T-helper 17 cell (primary cell): Measurements from ENCODE around the gene LHFPL2. TPM values are rescaled to one million over a fixed set of nuclear protein-coding genes. Genes with fewer than 3 reads are reported as not detected.

Source experiments
- ATAC-seq: fragments of 150-1000 bp; cut with Tn5 transposase; 2 replicates; pipeline ENCODE4 v1.10.0; 2021; ENCODE audit warnings: mild to moderate bottlenecking, moderate library complexity
- DNase-seq, 3 donors: peaks; one replicate each; pipeline versions ENCODE4 v3.0.0 to v3.0.0-alpha.2; 2020 to 2021
- H3K9me3 ChIP-seq: one replicate; pipeline ENCODE4 v1.7.0; 2013; ENCODE audit warnings: low read length, mild to moderate bottlenecking; ENCODE audit not compliant: control insufficient read depth, poor library complexity, severe bottlenecking
- H3K27ac Mint-ChIP-seq: one replicate; pipeline ENCODE4 v1.8.0; 2022; ENCODE audit warnings: mild to moderate bottlenecking, moderate library complexity, mixed read lengths
- H3K27me3 Mint-ChIP-seq: one replicate; pipeline ENCODE4 v1.8.0; 2022; ENCODE audit warnings: mixed read lengths
- H3K36me3 Mint-ChIP-seq: one replicate; pipeline ENCODE4 v1.8.0; 2022; ENCODE audit warnings: low read depth, mixed read lengths
- H3K4me1 Mint-ChIP-seq: one replicate; pipeline ENCODE4 v1.8.0; 2022; ENCODE audit warnings: mild to moderate bottlenecking, mixed read lengths
- H3K4me3 Mint-ChIP-seq: one replicate; pipeline ENCODE4 v1.8.0; 2022; ENCODE audit warnings: mild to moderate bottlenecking, moderate library complexity, mixed read lengths
- total RNA-seq, 4 donors: library from RNA in 2 of 4; stranded (reverse) in 2 of 4; gene quantifications; one replicate each; pipeline ENCODE4 v1.2.3 and lab custom pipeline; 2022 to 2026

LHFPL2 gene
- total RNA-seq, 2 donors from 2014 or later = 1.3 to 4.3 TPM

GRCh38 chr5:78501411-78502352 lies 146.9 kb downstream of the LHFPL2 start:
- H3K4me3 Mint-ChIP-seq = no peak overlapping the region
- H3K4me1 Mint-ChIP-seq = peaks cover 2% of the 10 kb centered on the region
- ATAC-seq (no peak), DNase-seq (no peak)
- H3K9me3 ChIP-seq = no peaks in the 10 kb centered on the region
- H3K27me3 Mint-ChIP-seq = peaks cover 90% of the 10 kb centered on the region
- H3K27ac Mint-ChIP-seq = no peak overlapping the region
- no peaks in the 10 kb centered on the region for H3K36me3 Mint-ChIP-seq

- peaks cover 2% of the 10 kb centered on the region for H3K4me1 Mint-ChIP-seq
- no peaks in the 10 kb centered on the region for H3K9me3 ChIP-seq
- no peak for ATAC-seq
- peaks cover 84% of the 10 kb centered on the region for H3K27me3 Mint-ChIP-seq
- no peak overlapping the region for H3K4me3 Mint-ChIP-seq
- no peak overlapping the region for H3K27ac Mint-ChIP-seq
- H3K36me3 Mint-ChIP-seq = no peaks in the 10 kb centered on the region
- no peak for DNase-seq
Measured at GRCh38 chr5:78500871-78501270, 147.7 kb downstream of the LHFPL2 start.

- H3K27ac Mint-ChIP-seq = no peak overlapping the region
Measured at GRCh38 chr5:78500028-78500427, 148.5 kb downstream of the LHFPL2 start.

GRCh38 chr5:78499485-78499884 lies 149.1 kb downstream of the LHFPL2 start:
- no peak for DNase-seq
- Mint-ChIP-seq H3K27me3 (peaks cover 74% of the 10 kb centered on the region), H3K36me3 (no peaks in the 10 kb centered on the region), H3K27ac (no peak overlapping the region), H3K4me3 (no peak overlapping the region), H3K4me1 (peaks cover 2% of the 10 kb centered on the region)
- no peak for ATAC-seq
- no peaks in the 10 kb centered on the region for H3K9me3 ChIP-seq

More at GRCh38 chr5:78500028-78500427, 148.5 kb downstream of the LHFPL2 start:
- Mint-ChIP-seq H3K4me1 (peaks cover 2% of the 10 kb centered on the region), H3K36me3 (no peaks in the 10 kb centered on the region), H3K27me3 (peaks cover 80% of the 10 kb centered on the region), H3K4me3 (no peak overlapping the region)
- DNase-seq (no peak), ATAC-seq (no peak)
- H3K9me3 ChIP-seq = no peaks in the 10 kb centered on the region

- ATAC-seq = no peak
- no peak for DNase-seq
- no peaks in the 10 kb centered on the region for H3K9me3 ChIP-seq
- H3K4me1 Mint-ChIP-seq = peaks cover 2% of the 10 kb centered on the region
- H3K36me3 Mint-ChIP-seq = no peaks in the 10 kb centered on the region
- no peak overlapping the region for H3K4me3 Mint-ChIP-seq
- no peak overlapping the region for H3K27ac Mint-ChIP-seq
- peaks cover 59% of the 10 kb centered on the region for H3K27me3 Mint-ChIP-seq
Measured at GRCh38 chr5:78497573-78498533, 150.7 kb downstream of the LHFPL2 start.

GRCh38 chr5:78496373-78496772 lies 152.2 kb downstream of the LHFPL2 start:
- peaks cover 2% of the 10 kb centered on the region for H3K4me1 Mint-ChIP-seq
- no peak overlapping the region for H3K4me3 Mint-ChIP-seq
- H3K9me3 ChIP-seq = no peaks in the 10 kb centered on the region
- no peak for ATAC-seq
- peaks cover 44% of the 10 kb centered on the region for H3K27me3 Mint-ChIP-seq
- DNase-seq = no peak
- no peak overlapping the region for H3K27ac Mint-ChIP-seq
- no peaks in the 10 kb centered on the region for H3K36me3 Mint-ChIP-seq

GRCh38 chr5:78495800-78496199 lies 152.8 kb downstream of the LHFPL2 start:
- H3K27ac Mint-ChIP-seq = no peak overlapping the region
- no peak overlapping the region for H3K4me3 Mint-ChIP-seq
- DNase-seq (no peak), ATAC-seq (no peak)
- peaks cover 2% of the 10 kb centered on the region for H3K4me1 Mint-ChIP-seq
- H3K9me3 ChIP-seq = no peaks in the 10 kb centered on the region
- H3K36me3 Mint-ChIP-seq = no peaks in the 10 kb centered on the region
- peaks cover 38% of the 10 kb centered on the region for H3K27me3 Mint-ChIP-seq

- no peak for DNase-seq
- peaks cover 7% of the 10 kb centered on the region for H3K27me3 Mint-ChIP-seq
- no peak for ATAC-seq
- H3K4me1 Mint-ChIP-seq = no peaks in the 10 kb centered on the region
- H3K27ac Mint-ChIP-seq = no peak overlapping the region
- no peak overlapping the region for H3K4me3 Mint-ChIP-seq
- H3K9me3 ChIP-seq = no peaks in the 10 kb centered on the region
- no peaks in the 10 kb centered on the region for H3K36me3 Mint-ChIP-seq
Measured at GRCh38 chr5:78492650-78493049, 155.9 kb downstream of the LHFPL2 start.

GRCh38 chr5:78492224-78492623 lies 156.3 kb downstream of the LHFPL2 start:
- Mint-ChIP-seq H3K4me1 (no peaks in the 10 kb centered on the region), H3K36me3 (no peaks in the 10 kb centered on the region), H3K27ac (no peak overlapping the region), H3K4me3 (no peak overlapping the region), H3K27me3 (peaks cover 5% of the 10 kb centered on the region)
- no peak for ATAC-seq
- no peak for DNase-seq
- no peaks in the 10 kb centered on the region for H3K9me3 ChIP-seq

- H3K9me3 ChIP-seq = no peaks in the 10 kb centered on the region
- Mint-ChIP-seq H3K4me1 (no peaks in the 10 kb centered on the region), H3K27ac (no peak overlapping the region), H3K36me3 (no peaks in the 10 kb centered on the region), H3K4me3 (no peak overlapping the region), H3K27me3 (no peaks in the 10 kb centered on the region)
- DNase-seq (no peak), ATAC-seq (no peak)
Measured at GRCh38 chr5:78490709-78491485, 157.7 kb downstream of the LHFPL2 start.

- no peaks in the 10 kb centered on the region for H3K9me3 ChIP-seq
- Mint-ChIP-seq H3K4me1 (peaks cover 9% of the 10 kb centered on the region), H3K4me3 (no peak overlapping the region), H3K27me3 (no peaks in the 10 kb centered on the region), H3K36me3 (no peaks in the 10 kb centered on the region), H3K27ac (no peak overlapping the region)
- no peak for ATAC-seq
- no peak for DNase-seq
Measured at GRCh38 chr5:78487846-78488245, 160.7 kb downstream of the LHFPL2 start.

- Mint-ChIP-seq H3K27me3 (no peaks in the 10 kb centered on the region), H3K4me3 (no peak overlapping the region), H3K36me3 (no peaks in the 10 kb centered on the region), H3K4me1 (peaks cover 11% of the 10 kb centered on the region), H3K27ac (no peak overlapping the region)
- no peak for DNase-seq
- ATAC-seq = no peak
- H3K9me3 ChIP-seq = no peaks in the 10 kb centered on the region
Measured at GRCh38 chr5:78486218-78486617, 162.4 kb downstream of the LHFPL2 start.
